Fibroblast of mammary gland (primary cell): ENCODE results near the gene CUBN.

ENCODE experiments used
- DNase-seq: peaks from one replicate; pipeline ENCODE4 v3.0.0-alpha.2; 2010; ENCODE audit warnings: low read depth
- H3K4me3 ChIP-seq: 2 replicates; pipeline ENCODE4 v1.5.1; 2011; ENCODE audit warnings: low read depth, mild to moderate bottlenecking, low read length, moderate library complexity; ENCODE audit not compliant: control insufficient read depth
- TF ChIP-seq, protein P1 (sequence below): conservative IDR thresholded peaks from 2 replicates; pipeline ENCODE4 v1.5.1; 2011; ENCODE audit warnings: low read depth, low read length, inconsistent platforms; ENCODE audit not compliant: control insufficient read depth, insufficient read depth

The CUBN gene

DNA sequence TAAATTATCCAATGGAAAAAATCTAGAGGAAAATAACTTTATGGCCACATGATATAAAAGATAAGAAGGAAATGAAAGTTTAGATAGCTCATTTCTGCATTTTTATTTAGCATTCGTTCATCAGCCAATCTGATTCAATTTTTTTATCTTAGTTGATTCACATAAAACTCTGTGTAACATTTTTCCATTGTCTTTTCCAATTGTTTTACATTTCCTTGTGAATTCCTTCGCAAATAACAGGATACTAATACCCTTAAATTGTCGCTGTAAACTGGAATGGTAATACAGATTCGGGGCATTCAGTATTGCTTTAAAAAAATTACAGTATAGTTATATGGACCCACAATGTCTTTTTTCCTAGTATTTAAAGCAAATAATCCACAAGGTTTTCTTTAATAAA, 136.4 kb downstream of the CUBN start:
- no peak overlapping the region for H3K4me3 ChIP-seq
- DNase-seq, result no peak
- TF ChIP-seq, protein P1, sequence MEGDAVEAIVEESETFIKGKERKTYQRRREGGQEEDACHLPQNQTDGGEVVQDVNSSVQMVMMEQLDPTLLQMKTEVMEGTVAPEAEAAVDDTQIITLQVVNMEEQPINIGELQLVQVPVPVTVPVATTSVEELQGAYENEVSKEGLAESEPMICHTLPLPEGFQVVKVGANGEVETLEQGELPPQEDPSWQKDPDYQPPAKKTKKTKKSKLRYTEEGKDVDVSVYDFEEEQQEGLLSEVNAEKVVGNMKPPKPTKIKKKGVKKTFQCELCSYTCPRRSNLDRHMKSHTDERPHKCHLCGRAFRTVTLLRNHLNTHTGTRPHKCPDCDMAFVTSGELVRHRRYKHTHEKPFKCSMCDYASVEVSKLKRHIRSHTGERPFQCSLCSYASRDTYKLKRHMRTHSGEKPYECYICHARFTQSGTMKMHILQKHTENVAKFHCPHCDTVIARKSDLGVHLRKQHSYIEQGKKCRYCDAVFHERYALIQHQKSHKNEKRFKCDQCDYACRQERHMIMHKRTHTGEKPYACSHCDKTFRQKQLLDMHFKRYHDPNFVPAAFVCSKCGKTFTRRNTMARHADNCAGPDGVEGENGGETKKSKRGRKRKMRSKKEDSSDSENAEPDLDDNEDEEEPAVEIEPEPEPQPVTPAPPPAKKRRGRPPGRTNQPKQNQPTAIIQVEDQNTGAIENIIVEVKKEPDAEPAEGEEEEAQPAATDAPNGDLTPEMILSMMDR, result no peak

DNA sequence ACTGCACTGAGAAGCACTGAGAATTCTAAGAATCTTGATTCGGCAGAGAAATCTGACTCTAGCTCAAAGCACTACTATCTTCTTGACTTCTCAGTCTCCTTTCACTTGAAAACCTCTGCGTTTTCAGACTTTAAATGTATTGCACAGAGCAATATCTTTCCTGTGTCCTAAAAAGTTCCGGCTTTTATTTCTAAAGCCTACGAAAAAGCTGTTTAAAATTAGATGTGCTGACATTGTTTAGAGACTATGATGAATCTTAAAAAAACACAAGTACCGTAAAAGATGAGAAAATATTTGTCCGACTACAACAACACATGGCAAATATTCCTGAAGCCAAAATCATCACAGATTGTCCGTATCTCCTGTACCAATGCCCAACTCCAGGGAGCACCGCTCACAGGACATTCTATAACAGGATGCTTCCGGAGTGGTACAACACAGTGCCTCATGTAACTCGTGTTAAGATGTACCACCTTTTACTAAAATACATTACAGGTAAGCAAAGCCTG, 136.9 kb downstream of the CUBN start:
- DNase-seq, result peak; percentile 63
- H3K4me3 ChIP-seq, result no peak overlapping the region
- TF ChIP-seq, protein P1, result no peak

DNA sequence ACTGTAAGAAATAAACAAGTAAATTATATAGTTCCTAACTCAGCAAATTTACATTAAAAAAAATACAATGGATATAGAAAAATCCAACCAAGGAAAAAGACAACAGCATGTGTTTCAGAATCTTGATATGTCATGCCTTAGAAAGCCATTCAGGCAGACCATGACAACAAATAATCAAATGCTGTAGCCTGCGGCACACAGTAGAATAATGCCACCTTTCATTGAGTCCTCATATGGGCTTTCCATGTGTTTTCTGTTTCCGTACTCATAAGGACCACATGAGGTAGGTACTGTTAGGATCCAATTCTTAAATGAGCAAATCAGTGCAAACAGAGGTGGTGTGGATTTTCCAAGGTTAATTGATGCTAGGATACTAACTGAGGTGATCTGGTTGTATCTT, 138.6 kb downstream of the CUBN start:
- TF ChIP-seq, protein P1, result no peak
- no peak for DNase-seq

DNA sequence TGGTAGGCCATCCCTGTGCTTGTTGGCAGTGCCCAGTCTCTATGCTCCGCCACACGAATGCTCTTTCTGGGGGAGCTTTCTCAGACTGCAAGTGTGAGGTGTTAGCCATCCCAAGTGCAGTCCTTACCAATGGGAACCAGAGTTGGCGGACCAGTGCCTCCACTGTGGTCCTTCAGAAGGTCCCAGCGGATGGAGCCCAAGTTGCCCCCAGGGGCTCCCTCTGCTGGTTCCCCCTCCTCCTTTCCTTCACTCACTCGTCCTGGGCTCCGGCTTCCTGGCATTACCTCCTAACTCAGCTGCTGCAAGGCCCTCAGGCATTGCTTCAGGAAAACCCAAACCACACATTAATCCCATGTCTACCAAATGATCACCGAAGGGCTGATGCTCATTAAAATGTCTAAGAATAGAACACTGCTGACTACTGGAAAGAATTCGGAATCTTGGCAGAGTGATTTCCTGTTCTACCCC, 139.8 kb downstream of the CUBN start:
- TF ChIP-seq, protein P1, result no peak
- DNase-seq, result no peak

More for the DNA sequence above, 138.6 kb downstream of the CUBN start:
- H3K4me3 ChIP-seq, result no peak overlapping the region

DNA sequence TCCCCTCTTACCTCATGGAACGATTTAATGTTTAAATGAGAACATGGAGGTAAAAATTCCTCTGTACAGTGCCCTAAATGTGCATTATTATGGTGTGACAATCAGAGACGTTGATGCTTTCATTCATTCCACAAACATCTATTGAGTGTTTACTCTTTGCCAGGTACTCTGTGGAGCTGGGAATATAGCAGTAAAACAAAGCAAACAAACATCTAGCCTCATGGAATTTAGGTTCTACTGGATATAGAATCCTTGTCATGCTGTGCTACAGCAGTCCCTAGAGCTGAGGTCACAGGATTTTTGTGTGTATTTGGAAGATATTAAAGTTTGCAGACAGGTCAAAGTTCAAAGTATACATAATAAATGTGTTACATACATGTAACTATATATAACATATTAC, 140.7 kb downstream of the CUBN start:
- H3K4me3 ChIP-seq, result no peak overlapping the region
- TF ChIP-seq, protein P1, result no peak
- DNase-seq, result no peak

More for the DNA sequence above, 139.8 kb downstream of the CUBN start:
- no peak overlapping the region for H3K4me3 ChIP-seq

DNA sequence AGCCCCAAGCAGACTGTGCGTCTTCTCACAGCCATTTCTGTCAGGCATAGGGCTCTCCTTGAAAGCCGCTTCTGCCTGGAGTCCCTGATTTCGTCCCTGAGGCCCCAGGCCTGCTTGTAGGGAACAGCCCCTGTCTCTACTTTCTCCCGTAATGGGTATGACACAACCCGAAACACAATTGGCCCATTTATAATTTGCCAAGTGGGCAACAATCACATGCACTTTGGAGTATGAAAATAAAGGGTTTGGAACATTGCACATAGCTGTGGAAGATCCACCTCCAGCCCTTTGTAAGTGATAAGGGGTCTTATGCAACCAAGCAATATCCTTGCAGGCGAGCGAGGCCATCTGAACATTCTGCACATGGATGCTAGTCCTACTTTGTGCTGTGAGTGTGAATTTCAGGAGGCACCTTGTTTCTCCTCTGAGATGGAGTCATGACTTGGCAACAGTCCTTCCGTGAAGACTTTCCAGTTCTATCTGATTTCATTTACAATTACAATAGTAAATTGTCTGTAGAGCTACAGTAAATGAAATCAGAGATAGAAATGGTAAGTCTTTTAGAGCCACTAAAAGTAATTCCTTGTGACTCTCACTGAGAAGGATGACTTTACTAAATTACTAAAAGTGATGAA, 141.5 kb downstream of the CUBN start:
- DNase-seq, result no peak
- TF ChIP-seq, protein P1, result no peak
- H3K4me3 ChIP-seq, result no peak overlapping the region

DNA sequence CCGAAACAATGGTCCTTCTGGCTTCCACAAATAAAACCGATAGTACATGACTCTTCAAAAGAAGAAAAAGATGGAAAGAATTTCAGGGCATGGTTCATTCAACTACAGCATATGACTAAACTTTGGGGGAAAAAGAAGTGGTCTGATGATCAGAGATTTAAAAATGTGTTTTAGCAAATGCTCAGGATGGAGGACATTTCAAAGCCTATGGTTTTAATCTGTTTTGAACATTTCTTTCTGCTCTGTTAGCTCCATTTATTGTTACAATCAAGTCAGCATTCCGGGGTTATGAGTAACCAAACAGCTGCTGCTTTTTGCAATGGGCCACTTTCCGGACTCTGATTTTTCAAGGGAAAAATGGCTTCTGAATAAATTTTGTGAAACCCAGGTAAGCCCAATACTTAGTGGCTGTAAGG, 142.4 kb downstream of the CUBN start:
- TF ChIP-seq, protein P1, result no peak
- no peak overlapping the region for H3K4me3 ChIP-seq
- peak; percentile 75 for DNase-seq
